Mucosa of descending colon (tissue), 3 donors: ENCODE measurements around the gene HACE1. TPM values are rescaled to one million over a fixed set of nuclear protein-coding genes. Genes with fewer than 3 reads are reported as not detected.
"Not testable (repeated sequence)": the region's sequence is repeated elsewhere in the genome, so short reads cannot be mapped to it uniquely, and the experiment has no call there.

ENCODE experiments used
- ATAC-seq: fragments of 200-7000 bp; cut with Tn5 transposase; one replicate; pipeline ENCODE4 v1.9.1; 2020; ENCODE audit warnings: mild to moderate bottlenecking, moderate library complexity
- DNase-seq, 3 donors: peaks; one replicate each; pipeline ENCODE4 v3.0.0-alpha.2; 2020
- H3K36me3 ChIP-seq: fragments of 200-600 bp; one replicate; pipeline ENCODE4 v1.8.0; 2021; ENCODE audit warnings: low read depth, mild to moderate bottlenecking
- H3K4me1 ChIP-seq: fragments of 200-600 bp; one replicate; pipeline ENCODE4 v1.8.0; 2021; ENCODE audit warnings: low read depth, mild to moderate bottlenecking
- H3K4me3 ChIP-seq: fragments of 200-600 bp; one replicate; pipeline ENCODE4 v1.8.0; 2021; ENCODE audit warnings: mild to moderate bottlenecking
- H3K9me3 ChIP-seq: fragments of 200-600 bp; one replicate; pipeline ENCODE4 v1.8.0; 2021; ENCODE audit warnings: mild to moderate bottlenecking
- CTCF ChIP-seq: fragments of 200-600 bp; IDR thresholded peaks from one replicate; pipeline ENCODE4 v1.8.0; 2022; ENCODE audit warnings: antibody characterized with exemption, mild to moderate bottlenecking
- intact Hi-C, 2 donors: fragments of 100-400 bp; cut with DNase I in 1 of 2; cut with micrococcal nuclease in 1 of 2; formaldehyde crosslinking; loops; one replicate each; pipeline versions ENCODE4 v1.11.0 to v1.11.1; 2022; cut with DNase I, micrococcal nuclease
- total RNA-seq, 3 donors: library from RNA; stranded (reverse); fragmentation: NEBNext Ultra II Directional in 2 of 3; extraction: Animal tissue kit (Norgen Biotek cat#: 25700) in 2 of 3; gene quantifications; one replicate each; pipeline versions ENCODE4 v1.2.1 to v1.2.4, GENCODE V29; 2021 to 2023
- donor health status: DM: no; HTN: no; CAD: no; lungs with moderate emphysema.
- donor health status: DM: no; HTN: no; CAD: no.
- donor health status: DM: no; HTN: yes; CAD: no.

The HACE1 gene
- total RNA-seq, 3 donors from 2014 or later: 4.2 to 13.8 (median 7.9) TPM

DNA sequence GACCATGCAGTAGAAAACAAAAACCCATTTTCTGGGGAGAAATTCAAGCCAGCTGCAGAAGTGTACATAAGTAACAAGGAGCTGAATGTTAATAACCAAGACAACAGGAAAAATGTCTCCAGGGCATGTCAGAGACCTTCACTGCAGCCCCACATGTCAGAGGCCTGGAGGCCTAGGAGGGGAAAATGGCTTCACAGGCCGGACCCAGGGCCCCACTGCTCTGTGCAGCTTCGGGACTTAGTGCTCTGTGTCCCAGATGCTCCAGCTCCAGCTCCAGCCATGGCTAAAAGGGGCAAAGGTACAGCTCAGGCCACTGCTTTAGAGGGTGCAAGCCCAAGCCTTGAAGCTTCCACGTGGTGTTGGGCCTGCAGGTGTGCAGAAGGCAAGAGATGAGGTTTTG lies 43.6 kb downstream of the HACE1 start:
- Histone ChIP-seq H3K9me3 (no peaks in the 10 kb centered on the region), H3K4me3 (no peak overlapping the region), H3K36me3 (no peaks in the 10 kb centered on the region), H3K4me1 (no peaks in the 10 kb centered on the region)
- DNase-seq: no peak
- intact Hi-C loops: no loop called here
- TF ChIP-seq CTCF: no peak
- ATAC-seq: no peak

- DNase-seq: no peak
- H3K4me1 ChIP-seq: no peaks in the 10 kb centered on the region
- no peaks in the 10 kb centered on the region for H3K9me3 ChIP-seq
- H3K36me3 ChIP-seq: no peaks in the 10 kb centered on the region
- H3K4me3 ChIP-seq: no peak overlapping the region
- ATAC-seq: no peak
- intact Hi-C loops: no loop called here
- no peak for TF ChIP-seq CTCF
Measured at GRCh38 chr6:104814743-104815142, 45.0 kb downstream of the HACE1 start.

DNA sequence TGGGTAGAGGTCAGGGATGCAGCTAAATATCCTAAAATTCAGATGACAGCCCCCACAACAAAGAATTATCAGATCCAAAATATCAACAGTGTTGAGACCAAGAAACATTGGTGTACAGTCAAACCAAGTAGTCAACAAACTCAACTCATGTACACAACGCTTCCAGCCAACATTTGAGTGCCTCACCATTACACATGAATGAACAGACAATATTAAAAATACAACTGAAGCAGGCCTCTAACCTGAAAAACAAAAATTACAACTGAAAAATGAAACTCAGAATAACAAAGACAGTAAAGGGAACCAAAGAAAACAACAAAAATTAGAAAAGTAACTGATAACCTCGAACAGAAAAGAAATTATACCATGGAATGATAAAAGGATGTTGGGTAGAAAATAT lies 46.2 kb downstream of the HACE1 start:
- TF ChIP-seq CTCF: no peak
- H3K9me3 ChIP-seq: no peaks in the 10 kb centered on the region
- H3K4me3 ChIP-seq: no peak overlapping the region
- ATAC-seq (no peak), DNase-seq (no peak)
- H3K4me1 ChIP-seq: no peaks in the 10 kb centered on the region
- intact Hi-C loops: no loop called here
- no peaks in the 10 kb centered on the region for H3K36me3 ChIP-seq

GRCh38 chr6:104809116-104809515 lies 50.6 kb downstream of the HACE1 start:
- Histone ChIP-seq H3K36me3 (no peaks in the 10 kb centered on the region), H3K4me1 (no peaks in the 10 kb centered on the region), H3K9me3 (no peaks in the 10 kb centered on the region), H3K4me3 (no peak overlapping the region)
- DNase-seq (no peak), ATAC-seq (no peak)
- intact Hi-C loops: no loop called here
- no peak for TF ChIP-seq CTCF

- H3K36me3 ChIP-seq, H3K4me1 ChIP-seq, DNase-seq, H3K9me3 ChIP-seq, intact Hi-C loops, H3K4me3 ChIP-seq, ATAC-seq: not testable (repeated sequence)
Measured at GRCh38 chr6:104805335-104805734, 54.4 kb downstream of the HACE1 start.

- no peak for TF ChIP-seq CTCF
- H3K4me3 ChIP-seq: no peak overlapping the region
- DNase-seq (no peak), ATAC-seq (no peak)
- no peaks in the 10 kb centered on the region for H3K4me1 ChIP-seq
- H3K36me3 ChIP-seq: no peaks in the 10 kb centered on the region
- intact Hi-C loops: no loop called here
- no peaks in the 10 kb centered on the region for H3K9me3 ChIP-seq
Measured at GRCh38 chr6:104799134-104799657, 60.5 kb downstream of the HACE1 start.
